ENCODE results near the gene CLCNKB.
"Not testable (repeated sequence)": the region's sequence is repeated elsewhere in the genome, so short reads cannot be mapped to it uniquely, and the experiment has no call there.

Gene CLCNKB

GRCh38 chr1:16015960-16016901, 27.4 kb upstream of the CLCNKB start:
- peak; percentile 19 for DNase-seq

GRCh38 chr1:16017076-16017460, 26.5 kb upstream of the CLCNKB start:
- DNase-seq = no peak

- DNase-seq = no peak
Observed at GRCh38 chr1:16017461-16018303, 25.9 kb upstream of the CLCNKB start, which contains the start of gene HSPB7. TSS of gene HSPB7 (minus strand) at chr1:16018043. CDS start at chr1:16017963, 80 bp downstream.

- no peak for DNase-seq
Observed at GRCh38 chr1:16018308-16018707, 25.3 kb upstream of the CLCNKB start.

- peak; percentile 14 for DNase-seq
Observed at GRCh38 chr1:16018749-16019643, 24.6 kb upstream of the CLCNKB start.

GRCh38 chr1:16019644-16020277, 23.8 kb upstream of the CLCNKB start:
- DNase-seq = no peak

GRCh38 chr1:16020325-16020724, 23.3 kb upstream of the CLCNKB start:
- no peak for DNase-seq

- not testable (repeated sequence) for DNase-seq
Observed at GRCh38 chr1:16020878-16021277, 22.7 kb upstream of the CLCNKB start.

- DNase-seq = no peak
Observed at GRCh38 chr1:16021681-16022080, 21.9 kb upstream of the CLCNKB start, which contains the start of gene CLCNKA. TSS of gene CLCNKA (plus strand) at chr1:16022036. CDS start at chr1:16022620, 584 bp downstream.

GRCh38 chr1:16022393-16022792, 21.2 kb upstream of the CLCNKB start:
- no peak for DNase-seq

- DNase-seq = no peak
Observed at GRCh38 chr1:16023050-16023653, 20.4 kb upstream of the CLCNKB start.

GRCh38 chr1:16026302-16026701, 17.3 kb upstream of the CLCNKB start:
- DNase-seq = not testable (repeated sequence)

- DNase-seq = no peak
Observed at GRCh38 chr1:16026723-16027484, 16.7 kb upstream of the CLCNKB start.

- DNase-seq = no peak
Observed at GRCh38 chr1:16028237-16029002, 15.2 kb upstream of the CLCNKB start.

GRCh38 chr1:16029003-16029268, 14.6 kb upstream of the CLCNKB start:
- DNase-seq = not testable (repeated sequence)

GRCh38 chr1:16029288-16029687, 14.3 kb upstream of the CLCNKB start:
- DNase-seq = no peak

GRCh38 chr1:16031551-16031950, 12.0 kb upstream of the CLCNKB start:
- DNase-seq = no peak

GRCh38 chr1:16032388-16033102, 11.0 kb upstream of the CLCNKB start:
- DNase-seq = no peak

GRCh38 chr1:16033103-16033632, 10.4 kb upstream of the CLCNKB start:
- DNase-seq = not testable (repeated sequence)
